Stomach (tissue), 19 donors: Measurements from ENCODE around the gene PSMD13. TPM values are rescaled to one million over a fixed set of nuclear protein-coding genes. Genes with fewer than 3 reads are reported as not detected.
"Not testable (repeated sequence)": the region's sequence is repeated elsewhere in the genome, so short reads cannot be mapped to it uniquely, and the experiment has no call there.

Source experiments
- DNase-seq, 2 donors: peaks; one replicate each; pipeline versions ENCODE4 v3.0.0 to v3.0.0-alpha.2; 2013 to 2019
- H3K27ac ChIP-seq, 5 donors: fragments of 200-600 bp in 4 of 5; sonication (generic) in 4 of 5; one replicate each; pipeline ENCODE4 v1.5.1; 2013 to 2019; ENCODE audit warnings: mild to moderate bottlenecking in 1 of 5, moderate library complexity in 1 of 5
- H3K27me3 ChIP-seq, 3 donors: fragments of 200-600 bp; sonication (generic); one replicate each; pipeline ENCODE4 v1.5.1; 2017 to 2019; ENCODE audit warnings: mixed run types in 1 of 3
- H3K36me3 ChIP-seq, 4 donors: fragments of 200-600 bp; sonication (generic); 1 replicate in 3 of 4; 2 replicates in 1 of 4; pipeline ENCODE4 v1.5.1; 2016 to 2019
- H3K4me1 ChIP-seq, 4 donors: fragments of 200-600 bp; sonication (generic); one replicate each; pipeline ENCODE4 v1.5.1; 2016 to 2019
- H3K4me3 ChIP-seq, 4 donors: fragments of 200-600 bp; sonication (generic) in 3 of 4; one replicate each; pipeline ENCODE4 v1.5.1; 2016 to 2019; ENCODE audit warnings: mild to moderate bottlenecking in 1 of 4
- H3K9me3 ChIP-seq, 4 donors: fragments of 200-600 bp; sonication (generic); one replicate each; pipeline ENCODE4 v1.5.1; 2016 to 2019
- POLR2A ChIP-seq, 4 donors: fragments of 450-650 bp; IDR thresholded peaks; one replicate each; pipeline ENCODE4 v1.6.1; 2016; ENCODE audit warnings: antibody characterized with exemption in 4 of 4, control low read depth in 2 of 4, mild to moderate bottlenecking in 1 of 4, moderate library complexity in 1 of 4
- POLR2AphosphoS5 ChIP-seq, 3 donors: sonication (generic); formaldehyde crosslinking; IDR thresholded peaks; one replicate each; pipeline ENCODE4 v1.6.1; 2016; ENCODE audit warnings: antibody characterized with exemption in 3 of 3
- WGBS, 5 donors: extraction: QIAGEN DNeasy Blood & Tissue Kit in 3 of 5; methylation state at CpG; one replicate each; pipeline versions ENCODE4 v1.1.5 to v1.1.7; 2013 to 2018; 5-methylcytosine and 5-hydroxymethylcytosine counted together
- intact Hi-C: fragments of 100-400 bp; cut with DNase I; formaldehyde crosslinking; loops from one replicate; pipeline ENCODE4 v1.15.1; 2023; ENCODE audit warnings: low total_unique reads
- long read RNA-seq, 10 donors: transcript quantifications; one replicate each; lab custom pipeline, GENCODE V29; 2026
- polyA plus RNA-seq, 3 donors: library from polyadenylated mRNA; stranded (reverse); fragments of 200-250 nt; gene quantifications; one replicate each; pipeline ENCODE4 v1.2.3, GENCODE V29; 2013
- total RNA-seq, 5 donors: library from RNA; depleted of rRNA; stranded (reverse); fragments of >200 nt; gene quantifications; one replicate each; pipeline versions ENCODE4 v1.1.0 to v1.2.3, GENCODE V29; 2014 to 2016
- TF ChIP-seq, protein P1 (sequence below), 7 experiments: fragments of 450-650 bp in 4 of 7; fragments of 200-600 bp in 3 of 7; sonication (generic) in 3 of 7; IDR thresholded peaks; one replicate each; pipeline ENCODE4 v1.5.1; 2016 to 2019; ENCODE audit warnings: antibody characterized with exemption in 7 of 7, control low read depth in 2 of 7, mild to moderate bottlenecking in 1 of 7
- donor health status: healthy with polysubstance abuse.
- donor health status: Bipolar disorder and iron deficiency.
- donor health status: healthy.

The PSMD13 gene
- total RNA-seq (100 to 1,000 TPM in 2 of 5 donors, 10 to 100 TPM in 3; 36.2 to 132 (median 64.9) TPM), polyA plus RNA-seq (100 to 1,000 TPM; 116 to 126 (median 123) TPM)
- long read RNA-seq, donor 1, transcript PSMD13-212 (13 exons, 1,991 nt) = major isoform, 5 of 10 reads
- long read RNA-seq, donor 1, transcript PSMD13-207 (1 exons, 2,200 nt) = major isoform, 5 of 10 reads
- long read RNA-seq, donor 1, partial matches to known transcripts = 0 of 10 reads
- long read RNA-seq, donor 1, other reads (novel, unspliced or antisense) = 0 of 10 reads
- long read RNA-seq, donor 2, transcript PSMD13-212 (13 exons, 1,991 nt) = major isoform, 16 of 28 reads
- long read RNA-seq, donor 2, transcript PSMD13-207 (1 exons, 2,200 nt) = minor isoform, 5 of 28 reads
- long read RNA-seq, donor 2, partial matches to known transcripts = 5 of 28 reads
- long read RNA-seq, donor 2, other reads (novel, unspliced or antisense) = 0 of 28 reads
- long read RNA-seq, donor 3, transcript PSMD13-212 (13 exons, 1,991 nt) = major isoform, 12 of 22 reads
- long read RNA-seq, donor 3, transcript PSMD13-207 (1 exons, 2,200 nt) = minor isoform, 9 of 22 reads
- long read RNA-seq, donor 3, partial matches to known transcripts = 0 of 22 reads
- long read RNA-seq, donor 3, other reads (novel, unspliced or antisense) = 0 of 22 reads
- long read RNA-seq, donor 4, partial matches to known transcripts = 0 of 3 reads
- long read RNA-seq, donor 4, other reads (novel, unspliced or antisense) = 0 of 3 reads
- long read RNA-seq, donor 5, transcript PSMD13-212 (13 exons, 1,991 nt) = major isoform, 17 of 22 reads
- long read RNA-seq, donor 5, transcript PSMD13-207 (1 exons, 2,200 nt) = minor isoform, 5 of 22 reads
- long read RNA-seq, donor 5, partial matches to known transcripts = 0 of 22 reads
- long read RNA-seq, donor 5, other reads (novel, unspliced or antisense) = 0 of 22 reads
- long read RNA-seq, donor 6, transcript PSMD13-212 (13 exons, 1,991 nt) = major isoform, 44 of 70 reads
- long read RNA-seq, donor 6, transcript PSMD13-207 (1 exons, 2,200 nt) = minor isoform, 12 of 70 reads
- long read RNA-seq, donor 6, partial matches to known transcripts = 12 of 70 reads
- long read RNA-seq, donor 6, other reads (novel, unspliced or antisense) = 0 of 70 reads
- long read RNA-seq, donor 7, transcript PSMD13-212 (13 exons, 1,991 nt) = major isoform, 22 of 30 reads
- long read RNA-seq, donor 7, transcript PSMD13-207 (1 exons, 2,200 nt) = minor isoform, 8 of 30 reads
- long read RNA-seq, donor 7, partial matches to known transcripts = 0 of 30 reads
- long read RNA-seq, donor 7, other reads (novel, unspliced or antisense) = 0 of 30 reads
- long read RNA-seq, donor 8, transcript PSMD13-212 (13 exons, 1,991 nt) = minor isoform, 12 of 28 reads
- long read RNA-seq, donor 8, transcript PSMD13-207 (1 exons, 2,200 nt) = major isoform, 13 of 28 reads
- long read RNA-seq, donor 8, partial matches to known transcripts = 0 of 28 reads
- long read RNA-seq, donor 8, other reads (novel, unspliced or antisense) = 0 of 28 reads
- long read RNA-seq, donor 9, transcript PSMD13-207 (1 exons, 2,200 nt) = major isoform, 18 of 32 reads
- long read RNA-seq, donor 9, transcript PSMD13-212 (13 exons, 1,991 nt) = minor isoform, 14 of 32 reads
- long read RNA-seq, donor 9, partial matches to known transcripts = 0 of 32 reads
- long read RNA-seq, donor 9, other reads (novel, unspliced or antisense) = 0 of 32 reads
- long read RNA-seq, donor 10, transcript PSMD13-212 (13 exons, 1,991 nt) = major isoform, 11 of 13 reads
- long read RNA-seq, donor 10, partial matches to known transcripts = 0 of 13 reads
- long read RNA-seq, donor 10, other reads (novel, unspliced or antisense) = 0 of 13 reads

DNA sequence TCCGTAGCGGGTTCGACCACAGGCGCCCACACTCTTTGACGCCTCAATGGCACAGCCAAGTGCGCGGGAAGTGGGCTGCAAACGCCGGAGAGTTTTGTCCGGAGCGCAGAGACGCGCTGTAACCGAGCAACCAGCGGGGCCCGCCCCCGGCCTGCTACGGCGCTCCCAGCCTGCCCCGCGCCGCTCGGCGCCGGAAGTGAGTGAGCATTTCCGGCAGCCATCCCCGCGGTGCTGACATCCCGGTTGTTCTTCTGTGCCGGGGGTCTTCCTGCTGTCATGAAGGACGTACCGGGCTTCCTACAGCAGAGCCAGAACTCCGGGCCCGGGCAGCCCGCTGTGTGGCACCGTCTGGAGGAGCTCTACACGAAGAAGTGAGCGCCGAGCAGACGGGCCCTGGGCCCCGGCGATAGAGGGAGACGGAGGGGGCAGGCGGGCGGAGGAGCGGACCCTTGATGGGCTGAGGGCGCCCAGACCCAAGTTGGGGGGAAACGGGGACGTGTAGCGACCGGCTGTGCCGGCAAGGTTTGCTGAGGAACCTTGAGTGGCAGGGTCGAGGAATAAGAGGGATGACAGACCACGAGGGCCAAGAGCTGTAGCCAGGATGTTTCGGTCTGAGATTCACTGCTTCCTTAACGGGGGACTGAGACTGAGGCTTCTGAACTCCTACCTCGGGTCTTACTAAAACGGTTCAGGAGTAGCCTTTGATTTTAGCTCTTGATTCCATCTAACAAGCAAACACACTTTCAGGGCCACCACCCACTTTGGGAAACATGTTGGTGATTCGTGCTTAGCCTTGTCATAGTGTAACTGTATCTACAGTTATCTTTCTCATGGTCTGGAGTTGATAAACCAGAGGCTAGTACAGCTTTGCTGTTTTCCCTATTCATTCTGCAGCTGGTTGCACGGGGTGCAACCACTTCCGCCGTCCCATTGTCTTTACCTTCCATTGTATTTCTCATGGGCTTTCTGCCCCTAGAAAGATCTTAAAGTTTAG lies at the start of gene PSMD13:
TSS of gene PSMD13 (plus strand) at position 203 of the 994 bp plus-strand sequence. CDS start at position 277, 74 bp downstream.
- H3K36me3 ChIP-seq = peaks cover 12 to 45% (median 38%) of the 10 kb centered on the region in 4 donors
- intact Hi-C loops = no loop called here
- H3K4me3 ChIP-seq = peak within 1 kb of the TSS; percentile 92 to 95 (median 94)
- 1 to 2% (median 1%) methylated on average over 25 to 62 of the region's 62 CpGs for WGBS, 5 donors
- peak; percentile 88 to 96 for DNase-seq
- peak within 1 kb of the TSS; percentile 94 to 97 (median 96) for H3K27ac ChIP-seq
- H3K4me1 ChIP-seq = peaks cover 22 to 49% (median 35%) of the 10 kb centered on the region in 4 donors
- TF ChIP-seq, protein P1, sequence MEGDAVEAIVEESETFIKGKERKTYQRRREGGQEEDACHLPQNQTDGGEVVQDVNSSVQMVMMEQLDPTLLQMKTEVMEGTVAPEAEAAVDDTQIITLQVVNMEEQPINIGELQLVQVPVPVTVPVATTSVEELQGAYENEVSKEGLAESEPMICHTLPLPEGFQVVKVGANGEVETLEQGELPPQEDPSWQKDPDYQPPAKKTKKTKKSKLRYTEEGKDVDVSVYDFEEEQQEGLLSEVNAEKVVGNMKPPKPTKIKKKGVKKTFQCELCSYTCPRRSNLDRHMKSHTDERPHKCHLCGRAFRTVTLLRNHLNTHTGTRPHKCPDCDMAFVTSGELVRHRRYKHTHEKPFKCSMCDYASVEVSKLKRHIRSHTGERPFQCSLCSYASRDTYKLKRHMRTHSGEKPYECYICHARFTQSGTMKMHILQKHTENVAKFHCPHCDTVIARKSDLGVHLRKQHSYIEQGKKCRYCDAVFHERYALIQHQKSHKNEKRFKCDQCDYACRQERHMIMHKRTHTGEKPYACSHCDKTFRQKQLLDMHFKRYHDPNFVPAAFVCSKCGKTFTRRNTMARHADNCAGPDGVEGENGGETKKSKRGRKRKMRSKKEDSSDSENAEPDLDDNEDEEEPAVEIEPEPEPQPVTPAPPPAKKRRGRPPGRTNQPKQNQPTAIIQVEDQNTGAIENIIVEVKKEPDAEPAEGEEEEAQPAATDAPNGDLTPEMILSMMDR (IDR thresholded peaks at IDR 0.05) = peak in 2 of 7 experiments; percentile 5 to 30
- TF ChIP-seq POLR2A (IDR thresholded peaks at IDR 0.05) = no peak
- peak; percentile 69 to 79 (median 76) for TF ChIP-seq POLR2AphosphoS5 (IDR thresholded peaks at IDR 0.05)
- H3K9me3 ChIP-seq = no peaks in the 10 kb centered on the region
- no peaks in the 10 kb centered on the region for H3K27me3 ChIP-seq

DNA sequence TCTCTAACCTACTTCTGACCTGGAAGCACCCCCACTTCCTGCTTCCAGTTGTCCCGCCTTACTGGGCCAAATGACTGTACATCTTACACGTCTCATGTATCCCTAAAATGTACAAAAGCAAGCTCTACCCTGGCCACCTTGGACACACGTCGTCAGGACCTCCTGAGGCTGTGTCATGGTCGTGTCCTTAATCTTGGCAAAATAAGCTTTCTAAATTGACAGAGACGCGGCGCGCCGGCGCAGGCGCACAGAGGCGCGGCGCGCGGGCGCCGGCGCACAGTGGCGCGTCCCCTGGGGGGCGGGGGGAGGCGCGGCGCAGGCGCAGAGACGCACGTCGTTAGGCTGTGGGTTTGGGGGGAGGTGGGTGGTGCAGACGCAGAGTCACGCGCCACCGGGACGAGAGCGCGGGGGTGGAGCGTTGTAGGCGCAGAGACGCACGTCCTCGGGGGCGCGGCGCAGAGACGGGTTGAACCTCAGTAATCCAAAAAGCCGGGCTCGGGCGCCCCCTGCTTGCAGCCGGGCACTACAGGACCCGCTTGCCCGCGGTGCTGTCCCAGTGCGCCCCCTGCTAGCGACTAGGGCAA lies 47.5 kb upstream of the PSMD13 start:
- H3K4me1 ChIP-seq, H3K4me3 ChIP-seq, H3K27me3 ChIP-seq, H3K9me3 ChIP-seq, H3K36me3 ChIP-seq, H3K27ac ChIP-seq, intact Hi-C loops: not testable (repeated sequence)
- WGBS, 5 donors = 80 to 85% (median 81%) methylated on average over 28 to 53 of the region's 55 CpGs
- DNase-seq = peak in 1 of 2 donors; percentile 24

DNA sequence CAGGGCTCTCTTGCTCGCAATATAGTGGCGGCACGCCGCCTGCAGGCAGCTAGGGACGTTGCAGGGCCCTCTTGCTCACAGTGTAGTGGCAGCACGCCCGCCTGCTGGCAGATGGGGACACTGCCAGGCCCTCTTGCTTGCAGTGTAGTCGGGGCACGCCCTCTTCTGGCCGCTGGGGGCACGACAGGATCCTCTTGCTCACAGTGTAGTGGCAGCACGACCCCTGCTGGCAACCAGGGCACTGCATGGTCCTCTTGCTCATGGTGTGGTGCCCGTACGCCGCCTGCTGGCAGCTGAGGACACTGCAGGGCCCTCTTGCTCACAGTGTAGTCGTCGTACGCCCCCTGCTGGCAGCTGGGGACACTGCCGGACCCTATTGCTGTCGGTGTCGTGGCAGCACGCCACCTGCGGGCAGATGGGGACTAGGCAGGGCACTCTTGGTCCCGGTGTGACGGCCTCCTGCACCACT lies 46.9 kb upstream of the PSMD13 start:
- intact Hi-C loops, H3K4me1 ChIP-seq, H3K27me3 ChIP-seq, H3K36me3 ChIP-seq, H3K9me3 ChIP-seq, H3K27ac ChIP-seq, H3K4me3 ChIP-seq: not testable (repeated sequence)
- DNase-seq = peak in 1 of 2 donors; percentile 26
- TF ChIP-seq, protein P1 (IDR thresholded peaks at IDR 0.05) = peak in 1 of 7 experiments; percentile 21
- WGBS, 5 donors = 55 to 70% (median 63%) methylated on average over 4 to 10 of the region's 25 CpGs

DNA sequence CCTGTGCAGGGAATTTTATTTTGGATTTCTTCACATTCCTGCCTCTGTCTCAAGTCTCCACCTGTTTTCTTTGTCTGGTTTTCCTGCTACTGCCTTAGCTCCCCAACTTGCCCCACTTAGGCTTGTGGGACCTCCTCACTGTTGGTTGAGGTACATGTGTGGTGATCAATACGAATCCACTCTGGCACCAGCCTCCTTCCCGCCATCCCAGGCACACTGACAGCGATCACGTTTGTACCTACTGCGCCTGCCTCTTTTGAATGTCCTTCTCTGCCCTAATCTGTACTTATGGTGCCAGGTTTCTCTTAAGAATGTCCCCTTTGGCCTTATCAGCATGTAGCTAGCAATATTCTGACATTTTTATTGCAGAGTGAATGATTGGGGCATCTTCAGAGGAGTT lies 46.2 kb upstream of the PSMD13 start:
- WGBS, 5 donors = 75 to 83% (median 77%) methylated on average over 5 of the region's 5 CpGs
- intact Hi-C loops, H3K9me3 ChIP-seq, H3K4me1 ChIP-seq, H3K27me3 ChIP-seq, H3K4me3 ChIP-seq, H3K27ac ChIP-seq, H3K36me3 ChIP-seq: not testable (repeated sequence)
- peak in 1 of 2 donors; percentile 22 for DNase-seq
